Fibroblast of lung (primary cell): ENCODE measurements around the gene TLR8.

Source experiments
- CTCF ChIP-seq, 2 donors: IDR thresholded peaks in 1 of 2; conservative IDR thresholded peaks in 1 of 2; 1 replicate in 1 of 2; 2 replicates in 1 of 2; pipeline ENCODE4 v1.5.1; 2011 to 2012; ENCODE audit warnings: low read length in 2 of 2, control low read depth in 1 of 2, inconsistent platforms in 1 of 2, low read depth in 1 of 2, mild to moderate bottlenecking in 1 of 2
- EZH2 ChIP-seq: IDR thresholded peaks from 2 replicates; pipeline ENCODE4 v1.5.1; 2012; ENCODE audit warnings: low read length, control low read depth, mild to moderate bottlenecking; ENCODE audit errors: missing control alignments

DNA sequence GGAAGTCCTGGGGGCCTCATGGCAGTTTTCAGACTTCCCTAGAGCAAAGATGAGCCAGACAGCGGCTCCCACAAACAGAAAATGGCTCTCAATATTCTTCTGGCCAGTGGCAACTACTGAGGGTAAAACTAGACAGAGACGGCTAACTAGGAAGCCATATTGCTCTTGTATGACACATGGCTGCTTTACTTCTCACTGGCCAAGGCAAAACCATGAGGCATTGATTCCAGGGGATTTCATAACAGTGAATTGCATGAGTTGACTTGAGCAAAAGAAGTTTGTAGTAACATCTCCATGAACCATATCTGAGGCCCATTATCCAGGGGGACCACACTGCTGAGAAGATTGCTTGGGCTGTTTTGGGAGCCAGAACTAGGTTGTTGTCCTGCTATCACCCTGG, 13.7 kb upstream of the TLR8 start:
- no peak for TF ChIP-seq CTCF (conservative IDR thresholded peaks at IDR 0.05 in 1 of 2, IDR thresholded peaks at IDR 0.05 in 1 of 2; ENCODE audit: low read depth in 1 of 2, low read length in 2 of 2)
- TF ChIP-seq EZH2 = no peak
